Spleen (tissue), 7 donors: Measurements from ENCODE around the gene IRX2.

Experiments
- CTCF ChIP-seq, 11 experiments: fragments of 200-600 bp in 7 of 11; fragments of 450-650 bp in 4 of 11; sonication (generic) in 4 of 11; IDR thresholded peaks in 8 of 11; conservative IDR thresholded peaks in 3 of 11; 1 replicate in 7 of 11; 2 replicates in 4 of 11; pipeline versions ENCODE4 v1.4.0 to v1.8.0; 2016 to 2021; ENCODE audit warnings: antibody characterized with exemption in 11 of 11, inconsistent platforms in 4 of 11, mild to moderate bottlenecking in 1 of 11
- POLR2AphosphoS5 ChIP-seq, 3 donors: sonication (generic); formaldehyde crosslinking; IDR thresholded peaks; one replicate each; pipeline ENCODE4 v1.5.1; 2017; ENCODE audit warnings: antibody characterized with exemption in 3 of 3
- donor health status: DM: no; HTN: no; CAD: no; lungs with moderate emphysema.
- donor health status: DM: no; HTN: no; CAD: no.
- donor health status: DM: no; HTN: no; CAD: no.

- TF ChIP-seq POLR2AphosphoS5 (IDR thresholded peaks at IDR 0.05) = no peak
- TF ChIP-seq CTCF (IDR thresholded peaks at IDR 0.05 in 8 of 11, conservative IDR thresholded peaks at IDR 0.05 in 3 of 11) = no peak
These were observed 12.0 kb upstream of the IRX2 start for GRCh38 chr5:2763533-2763794.
